NB4 (cell line): Measurements from ENCODE around the gene FGF14.

Experiments used
- CTCF ChIP-seq: IDR thresholded peaks from one replicate; pipeline ENCODE4 v1.5.1; 2012; ENCODE audit warnings: low read depth, low read length
- POLR2A ChIP-seq: IDR thresholded peaks from 2 replicates; pipeline ENCODE4 v1.6.1; 2011; ENCODE audit warnings: mild to moderate bottlenecking; ENCODE audit not compliant: insufficient read length; ENCODE audit errors: extremely low read depth

GRCh38 chr13:102386461-102386860 is 15.4 kb downstream of the FGF14 start:
- TF ChIP-seq CTCF, result no peak
- no peak for TF ChIP-seq POLR2A
